ENCODE data around the gene DBNL. TPM values are rescaled to one million over a fixed set of nuclear protein-coding genes. Genes with fewer than 3 reads are reported as not detected.

DBNL gene
- polyA plus RNA-seq, 3 donors, result 228 to 321 (median 304) TPM

DNA sequence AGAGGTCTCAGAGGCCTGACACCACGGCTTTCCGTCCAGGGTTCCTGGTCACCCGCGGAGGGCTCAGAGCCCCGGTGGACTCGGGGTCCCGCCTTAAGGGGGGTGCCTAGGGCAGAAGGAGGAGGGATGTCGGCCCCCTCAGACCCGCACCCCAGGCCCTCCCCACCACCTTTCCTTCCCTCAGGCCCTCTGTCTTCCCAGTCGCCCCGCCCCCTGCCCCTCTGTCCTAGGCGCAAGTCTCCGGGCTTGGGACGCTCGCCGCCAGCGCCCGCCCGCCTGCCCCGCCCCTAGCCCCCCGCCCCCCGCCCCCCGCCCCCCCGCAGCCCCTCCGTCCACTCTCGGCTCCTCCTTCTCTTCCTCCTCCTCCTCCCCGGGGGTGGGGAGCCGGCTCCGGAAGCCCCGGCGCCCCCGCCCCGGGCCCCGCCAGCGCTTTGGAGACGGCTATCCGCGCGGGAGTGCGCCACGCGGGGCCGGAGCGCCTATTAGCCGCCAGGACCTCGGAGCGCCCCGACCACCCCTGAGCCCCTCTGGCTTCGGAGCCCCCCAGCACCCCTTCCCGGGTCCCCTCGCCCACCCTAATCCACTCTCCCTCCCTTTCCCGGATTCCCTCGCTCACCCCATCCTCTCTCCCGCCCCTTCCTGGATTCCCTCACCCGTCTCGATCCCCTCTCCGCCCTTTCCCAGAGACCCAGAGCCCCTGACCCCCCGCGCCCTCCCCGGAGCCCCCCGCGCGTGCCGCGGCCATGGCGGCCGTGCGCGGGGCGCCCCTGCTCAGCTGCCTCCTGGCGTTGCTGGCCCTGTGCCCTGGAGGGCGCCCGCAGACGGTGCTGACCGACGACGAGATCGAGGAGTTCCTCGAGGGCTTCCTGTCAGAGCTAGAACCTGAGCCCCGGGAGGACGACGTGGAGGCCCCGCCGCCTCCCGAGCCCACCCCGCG, 59.7 kb downstream of the DBNL start, which contains the start of gene AEBP1:
AEBP1 (plus strand) TSS at position 423 of the 937 bp plus-strand sequence; CDS start at position 744, 321 bp downstream.
- peak within 1 kb of the TSS; percentile 63 for H2AFZ ChIP-seq (ENCODE audit: insufficient read depth, low read depth, low read length, poor library complexity, severe bottlenecking)

More for the DNA sequence above, 59.7 kb downstream of the DBNL start, which contains the start of gene AEBP1:
- peaks cover 14 to 34% of the 10 kb centered on the region in 2 donors for H3K27me3 ChIP-seq (ENCODE audit: control insufficient read depth in 2 of 2, insufficient read depth in 2 of 2, low read length in 2 of 2)
- peaks cover 0 to 5% of the 10 kb centered on the region in 2 donors for H3K4me1 ChIP-seq (ENCODE audit: control insufficient read depth in 1 of 2, insufficient read depth in 2 of 2, low read length in 2 of 2)
- H3K9me3 ChIP-seq (replicated peaks in 1 of 2; ENCODE audit: control insufficient read depth in 1 of 2, insufficient read depth in 1 of 2, low read length in 2 of 2), result no peaks in the 10 kb centered on the region
- H3K27ac Mint-ChIP-seq, result peak within 1 kb of the TSS in 2 of 7 donors; percentile 30 to 50
- peak within 1 kb of the TSS; percentile 16 to 70 for H3K4me3 Mint-ChIP-seq
- H4K20me1 ChIP-seq (ENCODE audit: insufficient read depth, low read length), result no peaks in the 10 kb centered on the region
- peaks cover 3% of the 10 kb centered on the region for H3K4me1 Mint-ChIP-seq
- WGBS (ENCODE audit: insufficient coverage), result under 1% methylated on average over 51 of the region's 87 CpGs
- H3K9ac ChIP-seq (ENCODE audit: insufficient read depth, low read length, poor library complexity, severe bottlenecking), result peak within 1 kb of the TSS; percentile 15
- H3K27ac ChIP-seq (ENCODE audit: low read depth in 1 of 2, low read length in 2 of 2), result no peak within 1 kb of the TSS
- H3K36me3 ChIP-seq (replicated peaks in 1 of 2; ENCODE audit: control insufficient read depth in 1 of 2, insufficient read depth in 2 of 2, low read length in 2 of 2), result no peaks in the 10 kb centered on the region
- H3K36me3 Mint-ChIP-seq, result no peaks in the 10 kb centered on the region
- peaks cover 37 to 47% (median 38%) of the 10 kb centered on the region in 3 donors for H3K27me3 Mint-ChIP-seq (ENCODE audit: low read depth in 3 of 3)
- peak within 1 kb of the TSS in 1 of 3 experiments; percentile 28 for H3K4me3 ChIP-seq (replicated peaks in 1 of 3; ENCODE audit: low read depth in 2 of 3, low read length in 3 of 3)
- no peaks in the 10 kb centered on the region for H3K79me2 ChIP-seq (ENCODE audit: insufficient read depth, low read length)
- no peak for DNase-seq
- intact Hi-C loops (cut with micrococcal nuclease), result no loop called here
- peaks cover 0 to 8% (median 0%) of the 10 kb centered on the region in 7 donors for H3K9me3 Mint-ChIP-seq
- H3K4me2 ChIP-seq (replicated peaks; ENCODE audit: extremely low read depth, low read length, poor library complexity, severe bottlenecking), result peak within 1 kb of the TSS; percentile 47
- TF ChIP-seq, protein P1, sequence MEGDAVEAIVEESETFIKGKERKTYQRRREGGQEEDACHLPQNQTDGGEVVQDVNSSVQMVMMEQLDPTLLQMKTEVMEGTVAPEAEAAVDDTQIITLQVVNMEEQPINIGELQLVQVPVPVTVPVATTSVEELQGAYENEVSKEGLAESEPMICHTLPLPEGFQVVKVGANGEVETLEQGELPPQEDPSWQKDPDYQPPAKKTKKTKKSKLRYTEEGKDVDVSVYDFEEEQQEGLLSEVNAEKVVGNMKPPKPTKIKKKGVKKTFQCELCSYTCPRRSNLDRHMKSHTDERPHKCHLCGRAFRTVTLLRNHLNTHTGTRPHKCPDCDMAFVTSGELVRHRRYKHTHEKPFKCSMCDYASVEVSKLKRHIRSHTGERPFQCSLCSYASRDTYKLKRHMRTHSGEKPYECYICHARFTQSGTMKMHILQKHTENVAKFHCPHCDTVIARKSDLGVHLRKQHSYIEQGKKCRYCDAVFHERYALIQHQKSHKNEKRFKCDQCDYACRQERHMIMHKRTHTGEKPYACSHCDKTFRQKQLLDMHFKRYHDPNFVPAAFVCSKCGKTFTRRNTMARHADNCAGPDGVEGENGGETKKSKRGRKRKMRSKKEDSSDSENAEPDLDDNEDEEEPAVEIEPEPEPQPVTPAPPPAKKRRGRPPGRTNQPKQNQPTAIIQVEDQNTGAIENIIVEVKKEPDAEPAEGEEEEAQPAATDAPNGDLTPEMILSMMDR (IDR thresholded peaks at IDR 0.05), result no peak
